AG09319 (cell line): Measurements from ENCODE around the gene RPL27.

Source experiments
- DNase-seq: peaks from one replicate; pipeline ENCODE4 v3.0.0-alpha.2; 2010; ENCODE audit warnings: low read depth; ENCODE audit errors: extremely low read depth
- TF ChIP-seq, protein P1 (sequence below): IDR thresholded peaks from 2 replicates; pipeline ENCODE4 v1.5.1; 2011; ENCODE audit warnings: low read depth, mild to moderate bottlenecking, inconsistent platforms, low read length, moderate library complexity

The RPL27 gene

DNA sequence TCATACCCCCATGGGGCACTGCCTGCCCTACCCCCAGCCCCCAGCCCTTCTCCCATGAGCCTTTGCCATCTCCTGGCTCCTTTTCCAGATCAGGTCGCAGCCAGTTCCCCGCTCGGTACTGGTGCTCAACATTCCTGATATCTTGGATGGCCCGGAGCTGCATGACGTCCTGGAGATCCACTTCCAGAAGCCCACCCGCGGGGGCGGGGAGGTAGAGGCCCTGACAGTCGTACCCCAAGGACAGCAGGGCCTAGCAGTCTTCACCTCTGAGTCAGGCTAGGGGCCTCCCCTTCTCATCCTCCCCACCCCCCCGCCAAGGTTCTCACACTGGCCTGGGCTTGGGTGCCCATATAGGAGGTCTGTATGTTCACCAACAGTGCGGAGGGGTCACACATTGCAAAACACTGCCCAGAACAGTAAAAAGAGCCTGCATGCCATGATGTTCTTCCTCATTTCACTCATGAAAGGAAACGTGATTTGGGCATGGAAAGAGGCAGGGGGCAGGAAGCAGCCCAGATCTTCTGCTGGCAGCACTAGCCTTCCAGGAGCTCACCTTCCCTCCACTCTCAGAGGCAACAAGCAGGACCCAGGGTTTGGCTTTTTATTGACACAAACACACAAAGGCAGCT, 15.9 kb downstream of the RPL27 start:
- no peak for DNase-seq
- TF ChIP-seq, protein P1, sequence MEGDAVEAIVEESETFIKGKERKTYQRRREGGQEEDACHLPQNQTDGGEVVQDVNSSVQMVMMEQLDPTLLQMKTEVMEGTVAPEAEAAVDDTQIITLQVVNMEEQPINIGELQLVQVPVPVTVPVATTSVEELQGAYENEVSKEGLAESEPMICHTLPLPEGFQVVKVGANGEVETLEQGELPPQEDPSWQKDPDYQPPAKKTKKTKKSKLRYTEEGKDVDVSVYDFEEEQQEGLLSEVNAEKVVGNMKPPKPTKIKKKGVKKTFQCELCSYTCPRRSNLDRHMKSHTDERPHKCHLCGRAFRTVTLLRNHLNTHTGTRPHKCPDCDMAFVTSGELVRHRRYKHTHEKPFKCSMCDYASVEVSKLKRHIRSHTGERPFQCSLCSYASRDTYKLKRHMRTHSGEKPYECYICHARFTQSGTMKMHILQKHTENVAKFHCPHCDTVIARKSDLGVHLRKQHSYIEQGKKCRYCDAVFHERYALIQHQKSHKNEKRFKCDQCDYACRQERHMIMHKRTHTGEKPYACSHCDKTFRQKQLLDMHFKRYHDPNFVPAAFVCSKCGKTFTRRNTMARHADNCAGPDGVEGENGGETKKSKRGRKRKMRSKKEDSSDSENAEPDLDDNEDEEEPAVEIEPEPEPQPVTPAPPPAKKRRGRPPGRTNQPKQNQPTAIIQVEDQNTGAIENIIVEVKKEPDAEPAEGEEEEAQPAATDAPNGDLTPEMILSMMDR, result no peak

DNA sequence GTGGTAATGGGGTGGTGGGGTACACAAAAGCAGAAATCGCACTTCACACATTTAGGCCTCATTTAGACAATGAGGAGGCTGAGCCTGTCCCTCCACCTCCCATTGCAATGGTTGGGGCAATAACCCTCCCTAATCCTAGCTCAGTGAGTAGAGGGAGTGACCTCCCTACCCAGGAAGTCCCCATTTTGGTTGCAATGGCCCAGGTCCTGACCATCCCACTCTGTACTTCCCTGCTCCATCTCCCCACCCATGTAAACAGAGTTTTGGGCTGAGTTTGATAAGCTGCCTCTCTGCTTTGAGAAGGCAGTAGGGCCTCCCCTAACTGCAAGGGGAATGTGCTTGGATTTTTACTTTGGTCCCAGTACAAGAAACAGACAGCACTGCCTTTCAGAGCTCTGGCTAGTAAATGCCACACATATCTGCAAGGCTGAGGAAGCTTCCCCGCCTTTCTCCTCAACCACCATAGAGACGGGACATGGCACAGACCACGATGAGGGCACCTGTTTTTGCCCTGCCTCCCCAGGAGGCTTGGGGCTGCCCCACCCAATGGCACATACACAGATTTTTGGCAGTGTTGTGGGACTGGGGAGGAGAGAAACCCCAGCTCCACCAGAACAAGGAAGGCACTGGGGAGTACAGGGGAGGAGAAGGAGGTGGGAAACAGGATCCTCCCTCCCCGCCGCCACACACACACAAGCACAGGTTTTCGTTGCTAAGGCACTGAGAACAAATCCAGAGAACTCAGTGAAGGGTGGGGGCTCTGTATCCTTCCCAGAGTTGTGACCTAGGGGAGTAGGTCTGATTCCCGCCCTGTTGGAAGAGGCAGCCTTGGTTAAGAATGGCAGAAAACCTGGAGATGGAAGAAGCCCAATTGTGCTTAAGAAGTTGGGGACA, 16.7 kb downstream of the RPL27 start:
- DNase-seq, result no peak
- TF ChIP-seq, protein P1, result no peak

DNA sequence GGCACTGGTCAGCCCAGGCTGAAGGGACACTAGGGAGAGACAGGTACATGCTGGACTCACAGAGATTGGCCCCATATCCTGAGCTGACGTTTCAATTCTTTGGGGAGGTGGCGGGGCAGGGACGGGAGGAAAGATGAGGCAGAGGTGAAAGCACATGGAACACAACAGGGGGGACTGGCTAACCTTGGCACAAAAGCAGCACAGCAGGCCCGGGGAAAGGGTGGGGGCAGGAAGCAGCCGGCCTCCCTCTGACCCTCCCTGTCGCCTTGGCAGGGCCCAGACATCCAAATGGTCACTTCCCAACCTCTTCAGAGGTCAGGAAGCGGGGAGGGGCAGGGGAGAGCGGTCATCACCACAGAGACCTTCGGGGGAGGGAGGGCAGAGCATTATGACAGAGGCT, 17.4 kb downstream of the RPL27 start:
- DNase-seq, result no peak
- TF ChIP-seq, protein P1, result no peak

DNA sequence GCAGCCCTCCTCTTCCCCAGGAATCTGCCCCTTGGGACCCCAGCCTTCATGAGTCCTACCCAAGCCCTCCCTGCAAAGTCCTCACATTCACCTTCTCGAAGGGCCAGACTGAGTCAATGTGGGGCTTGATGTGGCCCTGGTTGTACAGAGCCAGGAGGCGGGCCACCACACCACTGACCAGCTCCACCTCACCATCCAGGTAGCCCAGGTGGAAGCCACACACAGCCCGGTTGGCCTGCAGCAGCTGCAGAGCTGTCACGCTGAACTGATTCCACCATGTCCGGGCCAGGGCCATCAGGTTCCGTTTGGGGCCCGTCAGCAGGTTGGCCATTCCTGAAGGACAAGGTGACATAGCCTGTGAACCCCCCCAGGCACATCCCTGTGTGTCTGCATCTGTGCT, 18.0 kb downstream of the RPL27 start:
- no peak for DNase-seq
- TF ChIP-seq, protein P1, result no peak

DNA sequence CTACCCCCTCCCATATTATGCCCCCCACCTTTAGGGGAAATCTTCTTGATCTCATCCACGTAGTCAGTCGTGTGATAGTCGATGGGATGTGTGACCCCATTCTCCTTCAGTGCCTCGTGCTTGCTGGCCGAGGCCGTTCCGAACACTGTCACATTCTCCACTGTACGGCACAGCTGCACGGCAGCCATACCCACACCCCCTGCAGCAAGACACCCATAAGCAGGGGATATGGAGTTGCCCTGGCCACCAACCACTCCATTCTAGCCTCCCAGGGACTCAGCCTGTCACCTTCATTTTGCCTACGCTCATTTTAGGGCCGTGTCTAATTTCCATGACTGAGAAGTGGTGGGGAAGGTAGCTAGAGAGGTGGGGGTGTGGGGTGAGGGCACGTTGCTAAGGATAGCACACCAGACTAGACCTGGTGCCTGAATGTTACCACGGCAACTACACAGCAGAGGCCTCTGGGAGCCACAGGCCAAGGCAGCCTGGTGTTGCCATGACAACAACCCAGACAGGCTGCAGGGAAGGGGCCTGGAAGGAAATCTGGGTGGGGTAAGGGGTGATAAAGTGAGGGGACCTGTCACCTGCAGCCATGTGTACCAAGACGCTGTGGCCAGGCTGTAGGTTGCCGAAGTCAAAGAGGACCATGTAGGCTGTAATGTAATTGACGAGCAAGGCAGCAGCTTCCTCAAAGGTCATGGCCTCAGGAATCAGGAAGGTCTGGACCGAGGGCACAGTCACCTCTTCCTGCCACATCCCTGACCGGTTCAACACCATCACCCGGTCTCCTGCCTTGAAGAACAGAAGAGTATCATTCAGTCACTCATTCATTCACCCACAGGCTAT, 20.0 kb downstream of the RPL27 start:
- TF ChIP-seq, protein P1, result no peak
- no peak for DNase-seq

DNA sequence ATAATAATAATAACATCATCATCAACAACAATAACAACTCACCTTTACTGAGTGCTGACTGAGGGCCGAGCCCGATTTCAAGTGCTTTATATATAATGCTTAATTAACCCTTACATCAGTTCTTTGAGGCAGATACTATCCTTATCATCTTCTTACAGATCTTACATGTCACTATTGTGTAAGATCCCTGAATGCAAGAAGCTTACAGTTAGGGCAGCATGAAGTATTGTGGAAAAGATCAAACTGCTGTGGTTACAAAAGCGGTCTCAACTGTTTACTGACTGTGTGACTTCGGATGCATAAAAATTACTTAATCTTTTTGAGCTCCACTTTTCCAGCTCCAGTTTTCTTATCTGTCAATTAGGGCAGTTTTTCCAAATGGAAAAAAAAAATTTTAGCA, 20.7 kb downstream of the RPL27 start:
- DNase-seq, result no peak
- TF ChIP-seq, protein P1, result no peak
